NCI-H510A treated with DMSO at 0.1 percent for 48 hours (cell line): ENCODE data around the gene NCK1.
A peak's percentile ranks its signal among the peaks of the same experiment; 100 is the strongest.
"Not testable (repeated sequence)": the region's sequence is repeated elsewhere in the genome, so short reads cannot be mapped to it uniquely, and the experiment has no call there.

ENCODE experiments used
- DNase-seq: peaks from one replicate; lab custom pipeline; 2025; lab: John Stamatoyannopoulos, UW

NCK1 gene

DNA sequence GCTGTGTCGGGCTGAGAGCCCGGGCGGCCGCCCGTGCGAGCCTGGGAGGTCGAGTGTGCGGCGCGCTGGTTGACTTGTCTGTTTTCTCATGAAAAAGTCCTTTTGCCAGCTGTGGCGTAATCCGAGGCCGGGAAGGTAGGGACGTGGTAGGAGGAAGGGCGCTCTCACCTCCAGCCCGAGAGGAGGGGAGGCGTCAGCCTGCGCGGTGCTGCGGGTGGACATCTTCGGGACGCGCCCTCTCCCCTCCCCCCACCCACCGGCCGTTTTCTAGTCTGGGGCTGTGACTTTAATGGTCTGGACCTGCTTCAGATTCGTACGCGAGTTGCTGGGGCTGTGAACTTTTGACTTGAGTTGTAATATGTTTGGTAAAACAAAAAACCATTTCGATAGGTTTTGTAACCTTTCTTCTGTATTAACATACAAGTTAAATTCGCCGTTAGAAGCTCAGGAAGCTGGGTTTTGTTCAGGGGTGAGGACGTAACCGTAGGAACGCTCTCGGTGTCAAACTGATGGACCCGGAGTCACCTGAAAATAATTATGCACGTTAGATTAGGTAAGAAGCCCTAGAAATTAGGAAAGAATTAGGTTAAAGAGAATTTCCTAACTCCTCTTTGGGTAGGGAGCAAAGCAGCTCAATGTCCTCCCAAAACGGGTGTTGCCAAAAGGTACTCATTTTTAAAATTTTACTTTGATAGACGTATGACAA lies 762 bp downstream of the NCK1 start:
- DNase-seq: peak; percentile 29

DNA sequence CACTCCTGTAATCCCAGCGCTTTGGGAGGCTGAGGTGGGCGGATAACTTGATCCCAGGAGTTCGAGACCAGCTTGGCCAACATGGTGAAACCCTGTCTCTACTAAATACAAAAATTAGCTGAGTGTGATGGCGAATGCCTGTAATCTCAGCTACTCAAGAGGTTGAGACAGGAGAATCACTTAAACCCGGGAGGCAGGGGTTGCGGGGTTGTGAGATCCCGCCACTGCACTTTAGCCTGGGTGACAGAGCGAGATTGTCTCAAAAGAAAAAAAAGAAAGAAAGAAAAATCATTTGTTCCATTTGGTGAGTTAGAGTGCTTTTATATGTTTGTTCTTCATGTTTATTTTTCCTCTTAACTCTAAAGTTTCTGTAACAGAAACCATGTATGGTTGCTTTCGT lies 7.3 kb downstream of the NCK1 start:
- DNase-seq: no peak

DNA sequence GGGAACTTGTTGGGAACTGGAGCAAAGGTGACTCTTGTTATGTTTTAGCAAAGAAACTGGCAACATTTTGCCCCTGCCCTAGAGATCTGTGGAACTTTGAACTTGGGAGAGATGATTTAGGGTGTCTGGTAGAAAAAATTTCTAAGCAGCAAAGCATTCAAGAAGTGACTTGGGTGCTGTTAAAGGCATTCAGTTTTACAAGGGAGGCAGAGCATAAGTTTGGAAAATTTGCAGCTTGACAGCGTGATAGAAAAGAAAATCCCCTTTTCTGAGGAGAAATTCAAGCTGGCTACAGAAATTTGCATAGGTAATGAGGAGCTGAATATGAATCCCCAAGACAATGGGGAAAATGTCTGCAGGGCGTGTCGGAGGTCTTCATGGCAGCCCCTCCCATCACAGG lies 10.2 kb downstream of the NCK1 start:
- DNase-seq: not testable (repeated sequence)

DNA sequence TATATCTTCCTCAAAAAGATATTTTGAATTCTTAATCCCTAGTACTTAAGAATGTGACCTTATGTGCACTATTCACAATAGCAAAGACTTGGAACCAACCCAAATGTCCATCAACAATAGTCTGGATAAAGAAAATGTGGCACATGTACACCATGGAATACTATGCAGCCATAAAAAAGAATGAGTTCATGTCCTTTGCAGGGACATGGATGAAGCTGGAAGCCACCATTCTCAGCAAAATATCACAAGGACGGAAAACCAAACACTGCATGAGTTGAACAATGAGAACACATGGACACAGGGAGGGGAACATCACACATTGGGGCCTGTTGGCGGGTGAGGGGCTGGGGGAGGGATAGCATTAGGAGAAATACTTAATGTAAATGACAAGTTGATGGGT lies 17.5 kb downstream of the NCK1 start:
- DNase-seq: not testable (repeated sequence)

DNA sequence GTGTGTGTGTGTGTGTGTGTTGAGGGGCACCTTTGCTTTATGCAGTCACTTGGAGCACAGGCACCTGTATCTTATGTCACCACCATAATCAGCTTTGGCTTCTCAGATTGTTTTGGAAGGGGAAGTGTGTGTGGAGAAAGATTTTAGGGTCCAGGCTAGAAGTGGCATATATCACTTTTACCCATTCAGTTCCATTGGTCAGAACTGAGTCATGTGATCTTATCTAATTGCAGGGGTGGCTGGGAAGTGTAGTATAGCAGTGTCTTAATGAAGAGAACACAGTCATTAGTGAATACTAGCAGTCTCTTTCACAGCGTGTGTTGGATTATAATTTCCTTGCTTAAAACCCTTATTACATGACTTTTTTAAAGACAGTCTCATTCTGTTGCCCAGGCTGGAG lies 20.6 kb downstream of the NCK1 start:
- DNase-seq: no peak

DNA sequence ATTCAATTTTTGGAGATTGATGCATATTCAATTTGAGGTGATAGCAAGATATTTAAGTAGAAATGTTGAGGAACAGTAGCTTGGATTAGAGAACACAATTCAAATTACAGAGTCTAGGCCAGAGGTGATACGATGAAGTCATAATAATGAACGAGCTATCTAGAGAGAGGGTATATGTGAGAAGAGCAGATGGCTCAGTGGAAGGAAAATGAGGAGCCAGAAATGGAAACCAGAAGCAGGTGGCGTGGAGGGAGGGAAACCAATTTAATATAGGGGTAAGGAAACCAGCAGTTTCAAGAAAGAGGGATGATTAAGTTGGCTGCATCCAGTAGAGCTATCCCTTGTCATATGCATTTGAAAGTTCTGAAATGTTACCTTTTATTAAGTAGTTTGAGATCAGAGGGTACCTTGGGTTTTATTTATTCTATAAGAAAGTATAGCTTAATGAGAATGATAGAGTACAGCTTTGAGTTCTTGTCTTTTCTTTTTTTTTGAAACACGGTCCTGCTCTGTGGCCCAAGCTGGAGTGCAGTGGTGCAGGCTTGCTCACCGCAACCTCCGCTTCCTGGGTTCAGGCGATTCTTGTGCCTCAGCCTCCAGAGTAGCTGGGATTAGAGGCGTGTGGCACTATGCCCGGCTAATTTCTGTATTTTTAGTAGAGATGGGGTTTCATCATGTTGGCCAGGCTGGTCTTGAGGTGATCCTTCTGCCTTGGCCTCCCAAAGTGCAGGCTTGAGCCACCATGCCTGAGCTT lies 22.1 kb downstream of the NCK1 start:
- no peak for DNase-seq

DNA sequence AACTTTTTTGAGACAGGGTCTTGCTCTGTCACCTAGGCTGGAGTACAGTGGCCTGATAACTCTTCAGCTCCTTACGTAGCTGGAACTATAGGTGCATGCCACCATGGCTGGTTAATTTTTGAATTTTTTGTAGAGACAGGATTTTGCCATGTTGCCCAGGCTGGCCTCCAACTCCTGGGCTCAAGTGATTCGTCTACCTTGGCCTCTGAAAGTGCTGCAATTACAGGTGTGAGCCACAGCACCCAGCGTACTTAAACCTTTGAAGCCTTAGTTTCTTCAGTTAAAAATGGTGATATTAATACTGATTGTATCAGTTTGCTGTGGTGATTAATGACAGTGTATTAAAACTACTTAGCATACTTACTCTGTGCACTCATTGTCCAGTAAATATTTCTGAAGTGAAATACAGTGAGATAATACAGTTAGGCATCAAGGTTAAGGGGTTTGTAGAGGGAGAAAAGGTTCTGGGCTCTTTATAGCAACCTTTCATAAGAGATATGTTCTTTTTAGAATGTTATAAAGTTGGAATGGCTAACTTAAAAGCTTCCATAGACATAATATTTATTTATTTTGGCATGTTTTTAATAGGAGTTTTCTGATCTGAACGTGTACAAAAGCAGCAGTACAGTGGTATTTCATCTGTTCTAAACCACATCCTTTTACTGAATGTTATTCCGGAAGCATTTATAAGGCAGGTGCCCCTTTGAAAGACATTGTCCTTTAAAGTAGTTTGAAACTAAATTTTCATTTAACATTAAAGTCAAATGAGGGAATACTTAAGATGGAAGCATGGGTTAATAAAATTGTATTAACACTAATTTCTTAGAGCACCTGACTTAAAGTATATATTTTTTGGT lies 23.6 kb downstream of the NCK1 start:
- DNase-seq: no peak

DNA sequence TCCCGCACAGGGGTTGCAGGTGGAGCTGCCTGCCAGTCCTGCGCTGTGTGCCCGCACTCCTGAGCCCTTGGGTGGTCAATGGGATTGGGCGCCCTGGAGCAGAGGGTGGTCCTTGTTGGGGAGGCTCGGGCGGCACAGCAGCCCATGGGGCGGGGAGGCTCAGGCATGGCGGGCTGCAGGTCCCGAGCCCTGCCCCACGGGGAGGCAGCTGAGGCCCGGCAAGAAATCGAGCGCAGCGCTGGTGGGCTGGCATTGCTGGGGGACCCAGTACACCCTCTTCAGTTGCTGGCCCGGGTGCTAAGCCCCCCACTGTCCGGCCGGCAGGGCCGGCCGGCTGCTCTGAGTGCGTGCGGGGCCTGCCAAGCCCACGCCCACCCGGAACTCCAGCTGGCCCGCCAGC lies 27.9 kb downstream of the NCK1 start:
- no peak for DNase-seq

DNA sequence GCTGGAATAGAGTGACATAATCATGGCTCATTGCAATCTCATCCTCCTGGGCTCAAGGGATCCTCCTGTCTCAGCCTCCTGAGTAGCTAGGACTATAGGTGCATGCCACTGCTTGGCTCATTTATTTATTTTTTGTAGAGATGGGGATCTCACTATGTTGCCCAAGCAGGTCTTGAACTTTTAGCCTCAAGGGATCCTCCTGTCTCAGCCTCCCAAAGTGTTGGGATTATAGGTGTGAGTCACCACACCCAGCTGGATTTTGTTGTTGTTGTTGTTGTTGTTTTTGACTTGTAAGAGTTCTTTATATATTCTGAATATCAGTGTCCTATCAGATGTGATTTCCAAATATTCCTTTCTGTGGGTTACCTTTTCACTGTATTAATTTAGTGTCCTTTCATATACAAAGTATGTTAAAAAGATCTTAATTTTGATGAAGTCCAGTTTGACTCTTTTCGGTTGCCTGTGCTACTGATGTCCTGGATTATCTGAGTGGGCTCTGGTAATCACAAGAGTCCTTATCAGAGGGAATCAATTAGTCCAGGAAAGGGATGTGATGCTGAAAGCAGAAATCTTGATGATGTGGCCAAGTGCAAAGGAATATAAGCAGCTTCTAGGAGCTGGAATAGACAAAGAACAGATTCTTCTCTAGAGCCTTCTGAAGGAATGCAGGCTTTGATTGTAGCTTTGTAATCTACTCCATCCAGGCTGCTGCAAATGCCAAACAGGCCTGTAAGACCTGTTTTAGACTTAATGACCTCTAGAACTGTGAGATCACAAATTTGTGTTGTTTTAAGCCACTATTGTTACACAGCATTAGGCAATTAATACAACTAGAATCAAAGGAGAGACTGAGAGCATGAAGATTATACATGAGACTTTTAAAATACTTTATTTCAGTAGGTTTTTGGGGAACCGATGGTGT lies 30.2 kb downstream of the NCK1 start:
- no peak for DNase-seq

DNA sequence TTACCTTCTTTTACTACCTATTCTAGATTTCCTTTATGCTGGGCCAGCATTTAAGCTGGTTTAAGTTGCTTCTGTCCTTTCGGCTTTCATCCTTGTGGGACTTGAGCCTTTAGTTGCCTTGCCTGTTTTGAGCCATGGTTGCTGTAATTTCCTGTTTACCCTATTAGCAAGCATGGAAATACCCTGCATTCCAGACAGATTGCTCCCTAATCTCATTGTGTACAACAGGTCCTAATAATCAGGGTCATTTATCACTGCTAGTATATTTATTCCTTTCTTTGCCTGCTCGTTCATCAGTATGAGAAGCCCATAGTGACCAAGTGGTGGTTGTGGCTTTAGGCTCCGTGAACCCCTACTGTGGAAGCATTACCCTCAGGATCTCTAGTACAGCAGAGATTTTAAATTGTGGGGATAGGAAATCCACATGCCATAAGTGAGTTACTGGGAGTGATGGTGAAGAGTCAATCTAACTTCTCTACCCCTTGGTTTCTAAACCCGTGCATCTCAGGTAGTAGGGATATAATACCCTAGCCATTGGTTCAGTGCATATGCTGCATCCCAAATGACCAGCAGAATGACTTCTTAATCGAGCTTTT lies 31.9 kb downstream of the NCK1 start:
- DNase-seq: no peak

DNA sequence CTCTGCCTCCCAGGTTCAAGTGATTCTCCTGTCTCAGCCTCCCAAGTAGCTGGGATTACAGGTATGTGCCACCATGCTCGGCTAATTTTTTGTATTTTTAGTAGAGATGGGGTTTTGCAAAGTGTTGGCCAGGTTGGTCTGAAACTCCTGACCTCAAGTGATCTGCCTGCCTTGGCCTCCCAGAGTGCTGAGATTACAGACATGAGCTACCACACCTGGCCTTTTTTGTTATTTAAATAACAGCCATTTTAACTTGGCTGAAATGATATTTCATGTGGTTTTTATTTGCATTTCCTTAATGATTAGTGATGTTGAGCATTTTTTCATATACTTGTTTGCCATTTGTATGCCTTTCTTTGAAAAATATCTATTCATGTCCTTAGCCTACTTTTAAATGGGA lies 35.2 kb downstream of the NCK1 start:
- not testable (repeated sequence) for DNase-seq

DNA sequence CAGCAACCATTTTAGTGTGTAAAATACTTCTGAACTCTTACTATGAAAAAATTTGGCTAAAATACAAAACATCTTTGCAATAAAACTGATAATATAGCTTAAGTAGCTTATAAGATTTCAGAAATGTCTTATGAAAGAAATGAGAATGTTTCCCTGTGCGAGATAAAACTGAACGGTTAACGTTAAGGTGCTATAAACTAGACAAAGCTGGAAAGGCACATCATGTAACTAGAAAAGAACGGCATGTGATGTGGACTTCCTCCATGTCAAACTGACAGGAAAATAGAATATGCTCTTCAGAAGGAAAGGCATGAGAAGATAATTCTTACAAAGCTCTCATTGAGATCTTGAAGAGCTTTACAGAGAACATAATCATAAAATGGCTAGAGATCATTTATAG lies 36.5 kb downstream of the NCK1 start:
- no peak for DNase-seq

DNA sequence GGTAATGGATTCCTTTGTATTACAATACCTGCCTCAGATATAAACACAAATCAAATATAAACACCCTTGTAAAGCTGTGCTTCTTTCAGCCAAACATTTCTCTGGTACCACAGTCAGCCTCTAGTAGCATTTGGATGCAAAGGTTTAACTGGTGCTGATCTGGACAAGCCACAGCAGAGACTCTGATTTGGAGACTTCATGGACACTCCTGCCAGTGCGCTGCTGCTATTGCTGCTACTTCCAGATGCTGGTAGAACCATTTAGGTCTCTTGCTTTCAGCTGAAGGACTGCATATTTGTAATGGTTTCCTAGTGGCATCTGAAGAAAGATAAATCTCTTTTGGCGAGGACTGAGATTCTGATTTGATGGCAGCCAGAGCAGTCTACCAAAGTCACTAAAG lies 36.9 kb downstream of the NCK1 start:
- DNase-seq: no peak

DNA sequence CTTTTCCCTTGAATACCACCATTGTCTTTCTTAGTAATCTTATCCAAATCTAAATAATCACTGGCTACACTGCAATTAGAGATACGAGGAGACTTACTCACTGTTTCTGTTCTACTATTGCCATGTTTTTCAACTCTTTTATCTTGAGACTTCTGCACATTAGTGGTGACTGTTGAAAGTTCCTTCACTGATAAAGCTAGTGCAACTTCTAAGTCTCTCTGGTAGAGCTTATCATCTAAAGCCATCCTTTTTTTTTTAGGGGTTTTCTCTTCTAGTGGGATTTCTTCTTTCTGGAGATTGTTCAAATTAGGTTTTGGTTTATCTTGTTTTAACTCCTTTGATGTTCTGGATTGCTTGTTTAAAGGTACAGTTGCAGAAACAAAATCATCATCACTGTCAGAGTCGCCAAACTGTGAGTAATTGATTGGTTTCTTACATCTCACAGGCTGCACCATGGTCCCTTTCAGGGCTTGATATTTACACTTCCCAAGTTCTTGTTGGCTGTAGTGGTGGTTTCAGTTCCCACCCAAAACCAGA lies 37.7 kb downstream of the NCK1 start:
- no peak for DNase-seq

DNA sequence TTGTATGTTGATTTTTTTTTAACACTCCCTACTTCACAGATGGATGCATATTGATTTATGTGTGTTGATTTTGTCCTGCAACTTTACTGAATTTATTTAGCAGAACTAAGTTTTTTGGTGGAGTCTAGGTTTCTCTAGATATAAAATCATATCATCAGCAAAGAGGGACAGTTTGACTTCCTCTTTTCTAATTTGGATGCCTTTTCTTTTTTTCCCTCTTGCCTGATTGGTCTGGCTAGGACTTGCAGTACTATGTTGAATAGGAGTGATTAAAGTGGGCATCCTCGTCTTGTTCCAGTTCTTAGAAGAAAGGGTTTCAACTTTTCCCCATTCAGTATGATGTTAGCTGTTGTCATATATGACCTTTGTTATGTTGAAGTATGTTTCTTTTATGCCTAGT lies 38.7 kb downstream of the NCK1 start:
- not testable (repeated sequence) for DNase-seq

DNA sequence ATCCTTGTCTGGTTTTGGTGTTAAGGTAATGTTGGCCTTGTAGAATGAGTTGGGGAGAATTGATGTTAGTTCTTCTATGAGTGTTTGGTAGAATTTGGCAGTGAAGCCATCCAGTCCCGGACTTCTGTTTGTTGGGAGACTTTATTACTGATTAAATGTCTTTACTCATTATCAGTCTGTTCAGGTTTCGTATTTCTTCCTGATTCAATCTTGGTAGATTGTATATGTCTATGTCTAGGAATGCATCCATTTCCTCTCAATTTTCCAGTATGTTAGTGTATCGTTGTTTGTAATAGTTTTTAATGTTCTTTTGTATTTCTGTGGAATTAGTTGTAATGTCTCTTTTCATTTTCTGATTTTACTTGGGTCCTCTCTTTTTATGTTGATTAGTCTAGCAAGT lies 39.4 kb downstream of the NCK1 start:
- no peak for DNase-seq

DNA sequence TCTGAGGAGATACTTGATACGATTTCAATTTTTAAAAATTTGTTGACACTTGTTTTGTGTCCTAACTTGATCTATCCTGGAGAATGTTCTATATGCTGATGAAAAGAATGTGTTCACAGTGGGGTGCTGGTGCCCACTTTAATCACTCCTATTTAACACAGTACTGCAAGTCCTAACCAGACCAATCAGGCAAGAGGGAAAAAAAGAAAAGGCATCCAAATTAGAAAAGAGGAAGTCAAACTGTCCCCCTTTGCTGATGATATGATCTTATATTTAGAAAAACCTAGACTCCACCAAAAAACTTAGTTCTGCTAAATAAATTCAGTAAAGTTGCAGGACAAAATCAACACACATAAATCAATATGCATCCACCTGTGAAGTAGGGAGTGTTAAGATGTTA lies 40.5 kb downstream of the NCK1 start:
- DNase-seq: not testable (repeated sequence)

DNA sequence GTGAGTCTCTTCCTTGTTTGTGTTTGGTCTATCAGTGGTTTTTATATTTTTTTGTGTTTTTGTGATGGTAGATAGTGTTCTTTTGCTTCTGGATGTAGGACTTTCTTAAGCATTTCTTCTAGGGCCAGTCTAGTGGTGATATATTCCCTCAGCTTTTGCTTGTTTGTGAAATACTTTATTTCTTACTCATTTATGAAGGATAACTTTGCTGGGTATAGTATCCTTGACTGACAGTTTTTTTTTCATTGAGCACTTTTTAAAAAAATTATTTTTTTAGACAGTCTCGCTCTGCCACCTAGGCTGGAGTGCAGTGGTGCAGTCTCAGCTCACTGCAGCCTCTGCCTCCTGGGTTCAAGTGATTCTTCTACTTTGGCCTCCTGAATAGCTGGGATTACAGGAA lies 41.9 kb downstream of the NCK1 start:
- no peak for DNase-seq

DNA sequence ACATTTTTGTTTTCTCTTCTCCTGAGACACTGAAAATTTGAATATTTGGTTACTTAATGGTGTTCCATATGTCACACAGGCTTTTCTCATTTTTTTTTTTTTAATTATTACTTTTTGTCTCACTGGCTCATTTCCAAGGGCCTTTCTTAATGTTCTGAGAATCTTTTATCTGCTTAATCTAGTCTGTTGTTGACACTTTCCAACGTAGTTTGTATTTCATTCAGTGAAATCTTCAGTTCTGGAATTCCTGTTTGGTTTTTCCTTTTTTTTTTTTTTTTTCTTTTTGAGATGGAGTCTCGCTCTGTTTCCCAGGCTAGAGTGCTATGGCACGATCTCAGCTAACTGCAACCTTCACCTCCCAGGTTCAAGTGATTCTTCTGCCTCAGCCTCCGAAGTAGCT lies 42.7 kb downstream of the NCK1 start:
- no peak for DNase-seq

DNA sequence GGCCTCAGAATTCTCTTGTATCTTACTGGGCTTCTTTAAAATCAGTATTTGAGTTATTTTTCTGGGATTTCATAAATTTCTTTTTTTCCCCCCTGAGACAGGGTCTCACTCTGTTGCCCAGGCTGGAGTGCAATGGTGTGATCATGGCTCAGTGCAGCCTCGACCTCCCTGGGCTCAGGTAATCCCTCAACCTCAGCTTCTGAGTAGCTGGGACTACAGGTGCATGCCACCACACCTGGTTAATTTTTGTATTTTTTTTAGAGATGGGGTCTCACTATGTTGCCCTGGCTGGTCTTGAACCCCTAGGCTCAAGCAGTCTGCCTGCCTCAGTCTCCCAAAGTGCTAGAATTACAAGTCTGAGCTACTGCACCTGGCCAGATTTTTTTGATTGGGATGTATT lies 43.5 kb downstream of the NCK1 start:
- no peak for DNase-seq

DNA sequence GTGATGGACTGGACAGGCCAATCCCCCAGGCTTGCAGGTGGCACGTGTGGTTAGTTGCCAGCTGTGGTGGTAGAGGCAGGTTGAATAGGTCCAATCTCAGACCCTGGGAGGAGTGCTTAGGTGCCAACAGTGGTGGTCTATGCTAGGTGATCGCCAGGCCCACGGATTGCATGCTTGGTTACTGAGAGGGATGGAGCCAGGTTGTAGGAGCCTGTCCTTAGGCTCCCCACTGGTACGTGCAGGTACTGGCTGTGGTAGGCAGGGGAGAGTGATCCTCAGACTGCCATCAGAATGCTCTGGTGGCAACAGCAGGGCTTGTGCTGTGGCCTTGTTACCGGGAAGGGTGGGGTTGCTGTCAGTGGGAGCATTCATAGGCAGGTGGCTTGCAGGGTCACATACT lies 44.7 kb downstream of the NCK1 start:
- no peak for DNase-seq
